NOMO-1 treated with DMSO at 0.1 percent for 48 hours (cell line): ENCODE data around the gene CCDC144A.
"Not testable (repeated sequence)": the region's sequence is repeated elsewhere in the genome, so short reads cannot be mapped to it uniquely, and the experiment has no call there.

Experiments
- DNase-seq: peaks from one replicate; lab custom pipeline; 2025; ENCODE audit not compliant: unreplicated experiment; lab: John Stamatoyannopoulos, UW

CCDC144A gene

GRCh38 chr17:16817201-16817600 lies 127.2 kb downstream of the CCDC144A start:
- DNase-seq: no peak

- not testable (repeated sequence) for DNase-seq
Measured at GRCh38 chr17:16817940-16818339, 127.9 kb downstream of the CCDC144A start.

- no peak for DNase-seq
Measured at GRCh38 chr17:16818340-16818739, 128.3 kb downstream of the CCDC144A start.

GRCh38 chr17:16818821-16819683 lies 129.0 kb downstream of the CCDC144A start:
- DNase-seq: no peak

GRCh38 chr17:16820161-16820877 lies 130.3 kb downstream of the CCDC144A start:
- no peak for DNase-seq

- no peak for DNase-seq
Measured at GRCh38 chr17:16820979-16821543, 131.0 kb downstream of the CCDC144A start.

- not testable (repeated sequence) for DNase-seq
Measured at GRCh38 chr17:16822133-16822532, 132.1 kb downstream of the CCDC144A start.

- DNase-seq: not testable (repeated sequence)
Measured at GRCh38 chr17:16823768-16824406, 133.8 kb downstream of the CCDC144A start.
